ENCODE results near the gene FER1L5. TPM values are rescaled to one million over a fixed set of nuclear protein-coding genes. Genes with fewer than 3 reads are reported as not detected.

The FER1L5 gene
- total RNA-seq, 1 donor = not detected

DNA sequence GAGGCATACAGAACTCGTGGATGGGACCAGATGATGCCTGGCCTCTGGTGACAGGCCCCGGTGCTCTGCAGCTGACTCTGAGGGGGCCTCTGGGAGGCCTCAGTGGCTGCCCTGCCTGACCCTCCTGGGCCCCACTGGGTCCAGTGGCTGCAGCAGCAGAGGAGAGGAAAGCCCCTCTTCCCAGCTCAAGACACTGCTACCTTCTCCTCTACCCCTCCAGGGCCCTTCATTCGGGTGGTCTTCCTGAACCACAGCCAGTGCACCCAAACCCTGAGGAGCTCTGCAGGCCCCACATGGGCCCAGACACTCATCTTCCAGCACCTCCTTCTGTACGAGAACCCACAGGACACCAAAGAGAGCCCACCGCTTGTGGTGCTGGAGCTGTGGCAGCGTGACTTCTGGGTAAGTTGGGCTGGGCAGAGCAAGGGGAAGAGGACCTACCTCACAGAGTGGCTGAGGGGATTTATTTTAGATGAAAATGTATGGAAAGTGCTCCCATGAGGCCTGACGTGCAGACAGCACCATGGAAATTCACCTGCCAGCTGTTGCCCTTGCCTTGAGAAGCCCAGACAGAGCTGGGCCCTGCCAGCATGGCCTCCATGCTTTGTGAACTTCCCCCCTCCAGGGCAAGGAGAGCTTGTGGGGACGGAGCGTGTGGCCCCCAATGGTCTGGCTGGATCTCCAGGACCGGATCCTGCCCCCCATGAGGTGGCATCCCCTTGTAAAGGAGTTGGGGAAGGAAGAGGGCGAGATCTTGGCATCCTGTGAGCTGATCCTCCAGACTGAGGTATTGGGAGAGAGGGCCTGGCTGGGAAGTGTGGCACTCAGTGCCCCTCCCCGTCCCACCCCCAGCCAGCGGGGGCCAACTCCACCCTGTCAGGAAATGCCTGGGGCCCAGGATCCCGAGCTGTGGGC is 51.0 kb downstream of the FER1L5 start:
- DNase-seq (ENCODE audit: low read depth in 2 of 3, low spot score in 2 of 3) = no peak

DNA sequence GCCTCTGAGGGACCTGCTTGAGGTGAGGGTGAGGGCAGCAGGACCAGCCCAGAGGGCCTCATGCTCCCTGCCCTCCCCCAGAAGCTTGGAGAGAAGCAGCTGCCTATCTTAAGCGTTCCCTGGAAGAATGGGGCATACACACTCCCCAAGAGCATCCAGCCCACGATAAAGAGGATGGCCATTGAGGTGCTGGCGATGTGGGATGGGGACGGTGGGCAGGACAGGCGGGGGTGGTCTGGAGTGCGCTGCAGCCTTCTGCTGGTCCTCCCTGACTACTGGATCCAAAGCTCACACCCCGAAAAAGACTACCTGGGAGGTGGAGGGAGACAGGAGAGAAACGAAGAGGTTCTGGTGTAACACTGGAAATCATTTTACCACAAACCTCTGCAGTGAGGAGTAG is 51.7 kb downstream of the FER1L5 start:
- DNase-seq (ENCODE audit: low read depth in 2 of 3, low spot score in 2 of 3) = no peak

DNA sequence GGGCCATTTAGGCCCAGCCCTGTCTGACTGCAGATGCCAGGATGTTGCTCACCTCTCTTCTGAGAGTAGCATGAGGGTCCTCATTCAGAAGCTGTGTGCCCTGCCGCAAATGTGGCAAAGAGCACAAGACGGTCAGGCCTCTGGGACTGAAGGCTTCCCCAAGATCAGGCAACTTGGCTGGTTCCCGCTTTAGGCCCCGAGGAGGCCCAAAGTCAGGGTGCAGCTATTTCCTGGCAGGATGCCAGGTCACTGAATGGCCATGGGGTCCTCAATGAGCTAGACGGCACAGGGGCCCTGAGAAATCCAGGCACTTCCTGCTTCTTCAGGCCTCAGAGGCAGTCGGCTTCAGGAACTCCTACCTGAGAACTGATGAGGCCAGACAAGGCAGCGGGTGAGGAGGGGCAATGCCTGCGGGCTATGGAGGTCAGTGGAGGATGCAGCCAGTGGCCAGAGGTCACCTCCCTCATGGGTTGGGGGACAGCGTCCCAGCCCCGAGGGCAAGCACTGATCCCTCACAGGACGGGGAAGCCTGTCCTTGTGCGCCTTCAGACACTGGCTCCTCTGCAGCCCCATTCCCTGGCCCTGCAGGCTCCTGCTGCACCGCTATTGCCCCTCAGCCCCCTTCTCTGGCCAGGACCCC is 52.4 kb downstream of the FER1L5 start:
- peak in 1 of 3 donors; percentile 15 for DNase-seq (ENCODE audit: low read depth in 2 of 3, low spot score in 2 of 3)

DNA sequence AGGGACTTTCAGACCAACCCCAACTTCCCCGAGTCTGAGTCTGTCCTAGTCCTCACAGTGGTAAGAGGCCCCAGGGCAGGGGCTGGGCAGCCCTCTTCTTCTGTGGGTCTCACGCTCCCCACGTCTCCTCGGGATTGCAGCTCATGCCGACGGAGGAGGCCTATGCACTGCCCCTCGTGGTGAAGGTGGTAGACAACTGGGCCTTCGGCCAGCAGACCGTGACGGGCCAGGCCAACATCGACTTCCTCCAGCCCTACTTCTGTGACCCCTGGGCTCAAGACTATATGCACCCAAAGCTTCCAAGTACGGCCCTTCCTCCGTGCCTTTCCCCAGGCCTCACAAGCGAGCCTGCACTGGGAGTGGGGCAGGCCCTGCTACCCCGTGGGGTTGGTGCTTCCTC is 53.0 kb downstream of the FER1L5 start:
- no peak for DNase-seq (ENCODE audit: low read depth in 2 of 3, low spot score in 2 of 3)

DNA sequence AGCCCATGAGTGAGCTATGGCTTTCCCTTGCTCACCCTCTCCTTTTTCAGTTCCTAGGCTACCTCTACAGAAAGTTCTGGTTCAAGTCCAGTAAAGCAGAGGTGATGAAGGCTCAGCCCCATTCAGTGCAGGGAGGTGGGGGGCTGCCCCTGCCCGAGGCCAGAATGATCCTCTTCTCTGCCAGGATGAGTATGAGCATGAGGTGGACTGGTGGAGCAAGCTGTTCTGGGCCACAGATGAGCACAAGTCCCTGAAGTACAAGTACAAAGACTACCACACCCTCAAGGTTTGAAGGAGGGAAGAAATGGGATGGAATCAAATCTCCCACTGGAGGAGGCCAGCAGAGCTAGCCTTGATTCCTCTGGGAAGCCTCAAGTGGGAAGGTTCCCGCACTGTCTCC is 54.9 kb downstream of the FER1L5 start:
- no peak for DNase-seq (ENCODE audit: low read depth in 2 of 3, low spot score in 2 of 3)

DNA sequence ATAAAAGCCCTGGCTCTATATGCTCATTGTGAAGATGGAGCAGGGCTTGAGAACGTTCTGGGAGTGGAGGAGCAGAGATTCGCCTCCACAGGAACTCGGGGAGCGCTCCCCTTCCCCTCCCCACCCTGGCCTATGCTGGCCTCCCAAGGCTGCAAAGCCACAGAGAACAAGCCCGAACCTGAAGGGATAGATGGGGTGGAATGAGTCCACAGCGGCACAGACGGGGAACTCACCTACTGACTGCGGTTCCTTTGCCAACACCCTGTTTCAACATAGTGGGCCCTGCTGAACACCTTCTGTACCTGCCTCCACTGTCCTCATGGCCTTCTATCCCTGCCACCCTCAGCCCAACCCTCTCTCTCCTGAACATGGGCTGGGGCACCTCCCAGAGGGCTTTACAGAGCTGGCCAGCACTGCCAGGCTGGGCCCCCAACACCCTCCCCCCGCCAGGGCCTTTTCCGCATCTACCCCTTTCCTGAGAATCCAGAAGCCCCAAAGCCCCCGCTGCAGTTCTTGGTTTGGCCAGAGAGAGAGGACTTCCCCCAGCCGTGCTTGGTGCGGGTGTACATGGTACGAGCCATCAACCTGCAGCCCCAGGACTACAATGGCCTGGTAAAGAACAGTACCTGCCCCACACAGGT is 55.8 kb downstream of the FER1L5 start:
- no peak for DNase-seq (ENCODE audit: low read depth in 2 of 3, low spot score in 2 of 3)

DNA sequence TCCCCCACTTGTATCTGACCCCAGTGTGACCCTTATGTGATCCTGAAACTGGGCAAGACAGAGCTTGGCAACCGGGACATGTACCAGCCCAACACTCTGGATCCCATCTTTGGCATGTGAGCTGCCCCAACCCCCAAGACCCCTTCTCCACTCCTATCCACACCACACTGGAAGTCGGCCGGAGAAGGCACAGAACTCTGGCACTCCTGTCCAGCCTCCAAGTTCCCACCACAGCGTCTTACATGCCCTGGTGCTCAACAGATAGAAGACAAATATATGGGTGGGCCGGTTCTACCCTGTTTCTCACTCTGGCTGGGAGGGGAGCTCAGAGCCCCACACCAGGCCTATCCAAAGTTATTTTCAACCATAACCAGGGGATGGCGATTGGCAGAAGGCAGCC is 56.5 kb downstream of the FER1L5 start:
- DNase-seq (ENCODE audit: low read depth in 2 of 3, low spot score in 2 of 3) = no peak

DNA sequence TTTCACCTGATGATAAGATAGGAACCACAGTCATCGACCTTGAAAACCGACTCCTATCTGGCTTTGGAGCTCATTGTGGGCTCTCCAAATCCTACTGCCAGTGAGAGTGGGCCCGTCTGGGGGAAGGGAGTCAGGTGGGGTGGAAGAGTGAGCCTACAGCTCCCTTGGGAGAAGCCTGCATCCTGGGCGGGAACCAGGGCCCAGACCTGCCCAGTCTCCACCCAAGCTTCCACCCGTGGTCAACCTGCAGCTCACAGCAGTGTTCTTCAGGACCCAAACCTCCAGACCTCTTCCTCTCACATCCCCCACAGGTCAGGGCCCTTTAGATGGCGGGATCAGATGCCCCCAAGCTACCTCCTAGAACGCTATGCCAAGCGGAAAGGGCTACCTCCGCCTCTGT is 57.1 kb downstream of the FER1L5 start:
- DNase-seq (ENCODE audit: low read depth in 2 of 3, low spot score in 2 of 3) = no peak

DNA sequence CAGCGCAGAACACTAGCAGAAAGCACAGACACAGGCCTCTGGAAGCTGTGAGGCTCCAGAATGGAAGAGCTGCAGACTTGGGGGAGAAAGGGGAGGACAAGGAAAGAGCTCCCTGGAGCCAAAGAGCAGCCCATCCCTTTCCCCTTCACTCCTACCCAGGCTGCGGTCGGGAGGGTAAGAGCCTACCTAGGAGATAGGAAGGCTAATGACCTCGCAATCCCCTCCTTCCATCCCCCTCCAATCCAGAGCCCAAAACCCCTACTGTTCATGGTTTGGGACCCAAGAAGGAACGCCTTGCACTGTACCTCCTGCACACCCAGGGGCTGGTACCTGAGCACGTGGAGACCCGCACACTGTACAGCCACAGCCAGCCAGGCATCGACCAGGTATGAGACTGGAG is 57.5 kb downstream of the FER1L5 start:
- no peak for DNase-seq (ENCODE audit: low read depth in 2 of 3, low spot score in 2 of 3)

DNA sequence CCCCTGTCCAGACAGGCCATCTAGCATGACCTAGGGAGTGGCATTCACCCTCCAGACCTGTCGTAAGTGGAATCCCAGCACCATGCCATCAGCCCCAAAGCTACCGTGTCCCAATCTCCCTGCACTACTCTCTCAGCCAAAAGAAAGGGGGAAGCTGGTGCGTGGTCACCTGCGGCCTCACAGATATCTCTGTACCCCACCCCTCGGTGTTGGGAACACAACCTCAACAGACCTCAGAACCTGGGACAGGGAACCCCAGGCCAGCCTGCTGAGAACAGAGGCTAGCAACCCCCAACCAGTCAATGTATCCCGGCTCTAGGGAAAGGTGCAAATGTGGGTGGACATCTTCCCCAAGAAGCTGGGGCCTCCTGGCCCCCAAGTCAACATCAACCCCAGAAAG is 59.1 kb downstream of the FER1L5 start:
- DNase-seq (ENCODE audit: low read depth in 2 of 3, low spot score in 2 of 3) = no peak

DNA sequence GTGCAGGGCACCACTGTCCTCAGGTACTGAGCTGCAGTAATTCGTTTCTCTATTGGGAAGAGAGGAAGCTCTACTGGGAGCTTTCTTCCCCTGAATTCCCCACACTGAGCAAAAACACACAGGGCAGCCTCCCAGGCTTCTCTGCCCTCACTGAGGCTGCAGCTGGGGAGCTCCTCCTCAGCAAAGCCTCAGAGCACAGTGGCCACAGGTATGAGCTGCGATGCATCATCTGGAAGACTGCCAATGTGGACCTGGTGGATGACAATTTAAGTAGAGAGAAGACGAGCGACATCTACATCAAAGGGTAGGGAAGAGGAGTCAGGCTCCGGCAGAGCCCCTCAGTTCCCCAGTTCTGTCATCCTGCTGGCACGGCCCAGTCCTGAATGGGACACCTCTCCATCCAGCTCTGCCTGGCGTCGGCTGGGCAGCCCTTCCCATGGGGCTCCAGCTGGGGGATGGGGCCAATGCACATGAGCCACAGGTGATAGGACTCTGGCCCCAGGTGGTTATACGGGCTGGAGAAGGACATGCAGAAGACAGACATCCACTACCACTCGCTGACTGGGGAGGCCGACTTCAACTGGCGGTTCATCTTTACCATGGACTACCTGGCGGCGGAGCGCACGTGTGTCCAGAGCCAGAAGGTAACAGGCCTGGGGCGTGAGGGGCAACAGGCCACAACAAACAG is 59.7 kb downstream of the FER1L5 start:
- no peak for DNase-seq (ENCODE audit: low read depth in 2 of 3, low spot score in 2 of 3)

DNA sequence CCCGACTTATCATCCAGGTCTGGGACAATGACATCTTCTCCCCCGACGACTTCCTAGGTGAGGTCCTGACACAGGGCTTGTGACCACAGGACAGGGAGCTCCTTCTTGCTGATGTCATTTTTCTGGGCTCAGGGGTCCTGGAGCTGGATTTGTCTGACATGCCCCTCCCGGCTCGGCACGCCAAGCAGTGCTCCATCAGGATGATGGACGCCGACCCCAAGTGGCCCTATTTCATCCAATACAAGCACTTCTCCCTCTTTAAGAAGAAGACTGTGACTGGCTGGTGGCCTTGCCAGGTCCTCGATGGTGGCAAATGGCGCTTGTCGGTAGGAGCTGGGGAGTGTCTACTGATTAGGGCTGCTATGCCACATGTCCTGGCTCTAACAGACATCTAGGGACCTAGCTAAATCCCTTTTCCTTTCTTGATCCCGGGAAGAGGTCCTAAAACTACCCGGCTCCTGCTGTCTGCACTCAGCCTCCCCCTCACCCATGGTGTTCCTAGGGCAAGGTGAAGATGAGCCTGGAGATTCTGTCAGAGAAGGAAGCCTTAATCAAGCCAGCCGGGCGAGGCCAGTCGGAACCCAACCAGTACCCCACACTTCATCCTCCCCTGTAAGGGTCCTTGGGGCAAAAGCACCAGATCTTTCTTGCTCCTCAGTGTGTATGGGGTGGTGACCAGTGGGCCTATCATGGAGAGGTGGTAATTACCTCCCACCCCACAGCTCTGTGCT is 60.6 kb downstream of the FER1L5 start:
- DNase-seq (ENCODE audit: low read depth in 2 of 3, low spot score in 2 of 3) = no peak

DNA sequence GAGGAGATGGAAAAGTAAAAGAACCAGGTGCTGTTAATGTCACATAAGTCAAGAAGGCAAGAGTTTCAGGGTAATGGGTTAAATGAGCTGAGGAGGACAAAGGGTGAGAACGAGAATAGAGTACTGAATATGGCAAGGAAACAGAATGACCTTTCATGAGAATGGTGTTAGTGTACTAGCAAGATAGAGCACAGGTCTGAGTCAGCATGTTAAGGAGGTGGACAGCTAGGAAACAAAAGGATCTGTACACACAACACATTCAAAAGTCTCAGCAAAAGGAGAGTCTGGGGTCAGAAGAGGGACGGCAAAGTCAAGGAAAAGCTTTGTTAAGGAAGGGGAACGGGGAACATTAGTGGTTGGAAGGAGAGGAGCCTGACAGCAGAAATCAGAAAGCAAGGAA is 68.4 kb downstream of the FER1L5 start:
- DNase-seq (ENCODE audit: low read depth in 2 of 3, low spot score in 2 of 3) = no peak

DNA sequence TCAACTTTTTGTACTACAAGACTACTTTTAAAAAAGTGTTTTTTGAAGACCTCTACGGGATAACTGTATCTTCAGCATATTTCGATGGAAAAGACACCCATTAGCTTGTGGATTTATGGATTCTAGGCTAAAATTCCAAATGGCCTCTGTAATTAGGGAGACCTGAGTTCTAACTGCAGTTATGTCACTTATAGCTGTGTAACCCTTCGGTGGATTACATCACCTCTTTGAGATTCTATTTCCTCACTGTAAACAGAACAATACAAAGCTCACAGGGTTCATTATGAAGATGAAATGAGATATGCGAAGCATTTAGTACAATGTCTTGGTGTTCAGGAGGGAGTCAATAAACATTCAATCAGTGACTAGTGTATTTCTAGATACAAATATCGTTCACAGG is 73.1 kb downstream of the FER1L5 start:
- no peak for DNase-seq (ENCODE audit: low read depth in 2 of 3, low spot score in 2 of 3)

DNA sequence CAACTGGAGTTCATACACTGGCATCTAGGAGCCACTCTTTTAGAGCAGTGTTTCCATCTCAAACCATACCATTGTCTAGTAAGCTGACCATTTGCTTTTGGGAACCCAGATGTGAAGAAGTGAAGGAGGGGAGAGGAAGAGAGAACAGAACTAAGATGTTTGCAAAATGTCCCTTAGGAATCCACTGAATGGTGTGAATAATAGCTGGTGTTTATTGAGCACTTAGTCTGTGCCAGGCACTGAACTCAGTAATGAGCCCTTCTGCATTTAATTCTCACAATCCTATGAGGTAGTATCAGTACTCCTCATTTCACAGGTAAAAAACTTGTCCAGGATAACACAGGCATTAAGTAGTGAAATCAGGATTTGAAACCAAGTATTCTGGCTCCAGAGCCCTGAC is 73.8 kb downstream of the FER1L5 start:
- no peak for DNase-seq (ENCODE audit: low read depth in 2 of 3, low spot score in 2 of 3)

DNA sequence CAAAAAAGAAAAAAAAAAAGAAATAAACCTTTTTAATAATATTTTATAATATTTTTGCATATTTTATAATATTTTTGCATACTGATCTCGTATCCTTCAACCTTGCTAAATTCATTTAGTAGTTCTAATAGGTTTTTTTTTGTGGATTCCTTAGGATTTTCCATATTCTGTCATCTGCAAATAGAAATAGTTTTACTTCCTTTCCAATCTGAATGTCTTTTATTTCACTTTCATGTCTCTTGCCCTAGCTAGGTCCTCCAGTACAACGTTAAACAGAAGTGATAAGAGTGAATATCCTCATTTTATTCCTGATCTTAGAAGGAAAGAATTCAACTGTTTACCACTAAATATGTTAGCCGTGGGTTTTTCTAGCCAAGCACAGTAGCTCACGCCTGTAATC is 83.6 kb downstream of the FER1L5 start:
- no peak for DNase-seq (ENCODE audit: low read depth in 2 of 3, low spot score in 2 of 3)

DNA sequence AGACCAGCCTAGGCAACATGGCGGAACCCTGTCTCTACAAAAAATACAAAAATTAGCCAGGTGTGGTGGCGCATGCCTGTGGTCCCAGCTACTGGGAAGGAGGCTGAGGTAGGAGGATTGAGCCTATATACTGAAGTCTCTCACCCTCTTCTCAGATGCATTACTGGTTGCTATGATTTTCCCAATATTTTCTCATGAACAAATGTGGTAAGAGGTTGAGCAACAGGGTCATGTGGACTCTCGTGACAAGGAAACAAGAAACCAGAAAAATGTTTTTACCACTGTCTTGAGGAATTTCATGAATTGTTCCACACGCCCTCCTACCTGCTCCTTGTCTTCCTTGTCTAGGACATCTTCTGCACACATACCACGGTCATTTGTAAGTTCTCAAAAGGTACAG is 84.9 kb downstream of the FER1L5 start:
- DNase-seq (ENCODE audit: low read depth in 2 of 3, low spot score in 2 of 3) = no peak

DNA sequence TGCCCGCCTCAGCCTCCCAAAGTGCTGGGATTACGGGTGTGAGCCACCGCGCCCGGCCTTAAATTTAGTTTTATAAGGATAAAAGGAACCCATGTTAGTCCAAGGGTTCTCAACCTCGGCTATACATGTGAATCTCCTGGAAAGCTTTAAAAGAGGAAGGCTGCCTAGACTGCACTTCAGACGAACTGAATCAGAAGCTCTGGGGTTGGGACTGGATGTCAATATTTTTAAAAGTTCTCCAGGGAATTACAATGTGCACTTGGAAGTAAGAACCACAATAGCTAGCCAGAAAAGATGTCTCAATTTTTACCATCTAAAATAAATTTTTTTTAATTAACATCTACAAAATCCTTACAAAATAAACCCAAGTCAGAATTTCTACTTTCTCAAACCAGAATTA is 87.2 kb downstream of the FER1L5 start:
- DNase-seq (ENCODE audit: low read depth in 2 of 3, low spot score in 2 of 3) = no peak

DNA sequence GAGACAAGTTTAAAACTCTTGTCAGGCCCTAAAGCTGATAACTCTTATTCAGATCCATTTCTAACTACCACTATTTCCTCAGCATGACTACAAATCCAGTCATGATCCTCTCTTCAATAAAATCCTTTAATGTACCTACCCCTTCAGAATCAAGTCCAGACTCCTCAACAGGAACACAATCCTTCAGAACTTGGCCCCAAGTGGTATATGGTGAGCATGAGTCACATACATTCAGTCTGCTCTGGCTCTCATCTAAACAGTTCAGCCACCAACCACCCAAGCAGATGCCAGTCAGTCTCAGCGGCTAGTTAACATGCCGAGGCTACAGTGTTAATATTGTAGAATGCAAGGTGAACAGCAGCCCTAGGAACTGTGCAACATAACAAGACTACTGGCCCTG is 87.6 kb downstream of the FER1L5 start:
- no peak for DNase-seq (ENCODE audit: low read depth in 2 of 3, low spot score in 2 of 3)

DNA sequence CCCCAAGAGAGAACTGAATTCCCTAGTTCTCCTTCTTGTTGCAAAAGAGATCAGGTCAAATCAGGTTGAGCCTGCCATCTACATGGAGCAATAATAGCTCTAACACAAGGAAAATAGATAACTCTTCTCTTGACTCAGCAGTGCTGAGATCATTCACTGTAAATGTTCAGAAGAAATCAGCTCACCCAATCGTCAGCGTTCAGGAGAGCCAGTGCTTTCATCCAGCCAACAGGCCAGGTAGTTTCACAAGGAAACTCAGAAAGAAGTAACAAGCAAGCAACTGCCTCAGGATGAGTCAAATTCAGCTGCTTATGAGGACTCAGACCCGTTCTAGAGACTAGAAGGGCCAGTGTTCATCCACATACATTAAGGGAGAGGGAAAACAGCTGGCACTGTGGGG is 91.4 kb downstream of the FER1L5 start:
- DNase-seq (ENCODE audit: low read depth in 2 of 3, low spot score in 2 of 3) = no peak
